ENCODE data around the gene RBM26. TPM values are rescaled to one million over a fixed set of nuclear protein-coding genes. Genes with fewer than 3 reads are reported as not detected.

RBM26 gene
- total RNA-seq, 4 donors from 2014 or later: 23.4 to 78.5 (median 34.2) TPM

DNA sequence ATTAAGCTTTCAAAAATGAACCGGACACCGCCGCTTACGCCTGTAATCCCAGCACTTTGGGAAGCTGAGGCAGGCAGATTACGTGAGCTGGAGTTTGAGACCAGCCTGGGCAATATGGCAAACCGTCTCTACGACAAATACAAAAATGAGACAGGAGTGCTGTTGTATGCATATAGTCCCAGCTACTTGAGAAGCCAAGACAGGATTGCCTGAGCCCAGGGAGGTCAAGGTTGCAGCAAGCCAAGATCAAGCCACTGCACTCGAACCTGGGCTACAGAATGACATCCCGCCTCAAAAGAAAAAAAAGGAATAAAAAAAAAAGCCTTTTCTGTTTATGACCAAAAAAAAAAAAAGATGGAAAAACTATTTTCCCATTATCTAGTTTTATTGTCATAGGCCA lies 96.4 kb downstream of the RBM26 start:
- WGBS: 86% methylated on average over 9 of the region's 9 CpGs
- no peak overlapping the region for H3K27ac ChIP-seq
- DNase-seq (ENCODE audit: low spot score in 2 of 2): no peak
- H3K4me1 ChIP-seq: peaks cover 5% of the 10 kb centered on the region
- H3K27me3 ChIP-seq: no peaks in the 10 kb centered on the region
- TF ChIP-seq POLR2A (IDR thresholded peaks at IDR 0.05): no peak
- no peaks in the 10 kb centered on the region for H3K9me3 ChIP-seq
- peaks cover 3% of the 10 kb centered on the region for H3K36me3 ChIP-seq
- H3K4me3 ChIP-seq: no peak overlapping the region

DNA sequence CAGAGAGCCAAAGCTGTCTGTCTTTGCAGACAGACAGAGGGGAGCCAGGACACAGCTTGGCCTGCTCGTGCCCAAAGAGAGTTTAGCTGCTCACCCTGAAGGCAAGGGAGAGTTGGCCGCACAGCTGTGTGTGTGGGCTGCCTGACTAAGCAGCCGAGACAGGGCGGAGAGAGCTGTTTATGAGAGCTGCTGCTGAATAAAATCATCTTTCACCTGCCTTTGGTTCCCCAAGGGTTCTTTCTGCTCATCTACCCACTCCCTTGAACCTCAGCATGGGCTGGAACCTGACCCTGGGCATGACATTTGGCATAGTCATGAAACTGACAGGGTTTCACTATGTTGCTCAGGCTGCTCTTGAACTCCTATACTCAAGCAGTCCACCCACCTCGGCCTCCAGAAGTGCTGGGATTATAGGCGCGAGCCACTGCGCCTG lies 98.2 kb downstream of the RBM26 start:
- Histone ChIP-seq H3K4me3 (no peak overlapping the region), H3K27ac (no peak overlapping the region), H3K36me3 (no peaks in the 10 kb centered on the region), H3K9me3 (no peaks in the 10 kb centered on the region), H3K27me3 (no peaks in the 10 kb centered on the region), H3K4me1 (peaks cover 5% of the 10 kb centered on the region)
- WGBS: 59% methylated on average over 8 of the region's 8 CpGs
- no peak for DNase-seq (ENCODE audit: low spot score in 2 of 2)
- no peak for TF ChIP-seq POLR2A (IDR thresholded peaks at IDR 0.05)

DNA sequence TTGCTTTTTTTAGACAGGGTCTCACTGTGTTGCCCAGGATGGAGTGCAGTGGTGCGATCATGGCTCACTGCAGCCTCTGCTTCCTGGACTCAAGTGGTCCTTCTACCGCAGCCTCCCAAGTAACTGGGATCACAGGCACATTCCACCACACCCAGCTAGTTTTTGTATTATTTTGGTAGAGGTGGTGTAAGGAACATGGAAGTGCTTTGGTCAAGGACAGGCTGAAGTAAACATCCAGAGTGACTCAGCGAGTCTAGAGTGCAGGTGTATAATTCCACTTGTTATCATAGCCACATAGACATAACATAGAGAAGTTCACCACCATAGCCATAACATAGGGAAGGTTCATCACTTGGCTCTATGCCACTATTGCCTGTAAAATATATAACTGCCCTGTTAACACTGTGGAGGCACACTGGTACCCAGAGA lies 98.6 kb downstream of the RBM26 start:
- no peaks in the 10 kb centered on the region for H3K9me3 ChIP-seq
- TF ChIP-seq, protein P1, sequence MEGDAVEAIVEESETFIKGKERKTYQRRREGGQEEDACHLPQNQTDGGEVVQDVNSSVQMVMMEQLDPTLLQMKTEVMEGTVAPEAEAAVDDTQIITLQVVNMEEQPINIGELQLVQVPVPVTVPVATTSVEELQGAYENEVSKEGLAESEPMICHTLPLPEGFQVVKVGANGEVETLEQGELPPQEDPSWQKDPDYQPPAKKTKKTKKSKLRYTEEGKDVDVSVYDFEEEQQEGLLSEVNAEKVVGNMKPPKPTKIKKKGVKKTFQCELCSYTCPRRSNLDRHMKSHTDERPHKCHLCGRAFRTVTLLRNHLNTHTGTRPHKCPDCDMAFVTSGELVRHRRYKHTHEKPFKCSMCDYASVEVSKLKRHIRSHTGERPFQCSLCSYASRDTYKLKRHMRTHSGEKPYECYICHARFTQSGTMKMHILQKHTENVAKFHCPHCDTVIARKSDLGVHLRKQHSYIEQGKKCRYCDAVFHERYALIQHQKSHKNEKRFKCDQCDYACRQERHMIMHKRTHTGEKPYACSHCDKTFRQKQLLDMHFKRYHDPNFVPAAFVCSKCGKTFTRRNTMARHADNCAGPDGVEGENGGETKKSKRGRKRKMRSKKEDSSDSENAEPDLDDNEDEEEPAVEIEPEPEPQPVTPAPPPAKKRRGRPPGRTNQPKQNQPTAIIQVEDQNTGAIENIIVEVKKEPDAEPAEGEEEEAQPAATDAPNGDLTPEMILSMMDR (IDR thresholded peaks at IDR 0.05): no peak
- no peak for TF ChIP-seq POLR2AphosphoS5 (IDR thresholded peaks at IDR 0.05)
- no peak for TF ChIP-seq EP300 (IDR thresholded peaks at IDR 0.05)
- TF ChIP-seq POLR2A (IDR thresholded peaks at IDR 0.05): no peak
- 94% methylated on average over 3 of the region's 3 CpGs for WGBS
- no peaks in the 10 kb centered on the region for H3K27me3 ChIP-seq
- peaks cover 5% of the 10 kb centered on the region for H3K4me1 ChIP-seq
- no peak overlapping the region for H3K4me3 ChIP-seq
- no peaks in the 10 kb centered on the region for H3K36me3 ChIP-seq
- H3K27ac ChIP-seq: no peak overlapping the region
- DNase-seq (ENCODE audit: low spot score in 2 of 2): no peak

DNA sequence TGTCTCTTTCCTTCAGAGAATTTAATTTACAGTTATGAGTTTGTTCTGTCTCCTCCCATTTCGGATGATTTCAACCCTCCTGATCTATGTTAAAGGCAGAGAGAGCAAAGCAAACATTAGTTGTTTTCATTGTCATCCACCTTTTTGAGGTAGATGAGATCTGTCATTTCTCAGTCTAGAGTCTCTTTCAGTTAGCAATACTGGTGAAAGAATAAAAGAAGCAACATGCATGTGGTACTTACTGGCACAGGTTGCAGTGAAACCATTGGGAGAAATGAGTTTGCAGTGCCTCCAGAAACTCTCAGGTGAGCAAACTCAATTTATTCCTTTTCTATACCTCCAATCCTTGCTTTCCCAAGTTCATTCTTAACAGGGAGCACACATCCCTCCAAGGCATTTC lies 99.4 kb downstream of the RBM26 start:
- no peaks in the 10 kb centered on the region for H3K27me3 ChIP-seq
- WGBS: 67% methylated on average over 1 of the region's 1 CpG
- no peaks in the 10 kb centered on the region for H3K9me3 ChIP-seq
- H3K27ac ChIP-seq: no peak overlapping the region
- TF ChIP-seq, protein P1 (IDR thresholded peaks at IDR 0.05): no peak
- TF ChIP-seq POLR2A (IDR thresholded peaks at IDR 0.05): no peak
- no peak for TF ChIP-seq EP300 (IDR thresholded peaks at IDR 0.05)
- no peak for TF ChIP-seq POLR2AphosphoS5 (IDR thresholded peaks at IDR 0.05)
- H3K36me3 ChIP-seq: no peaks in the 10 kb centered on the region
- H3K4me1 ChIP-seq: peaks cover 5% of the 10 kb centered on the region
- no peak for DNase-seq (ENCODE audit: low spot score in 2 of 2)
- no peak overlapping the region for H3K4me3 ChIP-seq

DNA sequence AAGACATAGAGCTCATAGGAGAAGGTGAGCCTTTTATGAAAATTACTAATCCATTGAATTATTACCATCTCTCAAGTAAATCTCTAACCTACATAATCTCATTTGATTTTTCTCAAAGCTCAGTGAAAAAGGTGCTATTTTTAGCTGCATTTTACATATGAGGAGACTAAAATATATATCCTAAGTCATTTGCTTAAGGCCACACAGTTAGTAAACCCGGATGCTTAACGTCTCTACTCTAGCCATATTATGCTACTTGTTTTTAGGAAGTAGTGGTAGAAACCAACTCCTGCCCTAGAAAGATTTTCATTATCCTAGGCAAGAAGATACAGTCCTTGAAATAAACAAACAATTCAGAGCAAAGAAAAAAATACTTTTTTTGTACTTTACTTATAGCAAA lies 108.9 kb downstream of the RBM26 start:
- no peak for DNase-seq (ENCODE audit: low spot score in 2 of 2)
- TF ChIP-seq, protein P1 (IDR thresholded peaks at IDR 0.05): no peak
- TF ChIP-seq POLR2A (IDR thresholded peaks at IDR 0.05) (no peak), EP300 (IDR thresholded peaks at IDR 0.05) (no peak), POLR2AphosphoS5 (IDR thresholded peaks at IDR 0.05) (no peak)
- 55% methylated on average over 2 of the region's 2 CpGs for WGBS

DNA sequence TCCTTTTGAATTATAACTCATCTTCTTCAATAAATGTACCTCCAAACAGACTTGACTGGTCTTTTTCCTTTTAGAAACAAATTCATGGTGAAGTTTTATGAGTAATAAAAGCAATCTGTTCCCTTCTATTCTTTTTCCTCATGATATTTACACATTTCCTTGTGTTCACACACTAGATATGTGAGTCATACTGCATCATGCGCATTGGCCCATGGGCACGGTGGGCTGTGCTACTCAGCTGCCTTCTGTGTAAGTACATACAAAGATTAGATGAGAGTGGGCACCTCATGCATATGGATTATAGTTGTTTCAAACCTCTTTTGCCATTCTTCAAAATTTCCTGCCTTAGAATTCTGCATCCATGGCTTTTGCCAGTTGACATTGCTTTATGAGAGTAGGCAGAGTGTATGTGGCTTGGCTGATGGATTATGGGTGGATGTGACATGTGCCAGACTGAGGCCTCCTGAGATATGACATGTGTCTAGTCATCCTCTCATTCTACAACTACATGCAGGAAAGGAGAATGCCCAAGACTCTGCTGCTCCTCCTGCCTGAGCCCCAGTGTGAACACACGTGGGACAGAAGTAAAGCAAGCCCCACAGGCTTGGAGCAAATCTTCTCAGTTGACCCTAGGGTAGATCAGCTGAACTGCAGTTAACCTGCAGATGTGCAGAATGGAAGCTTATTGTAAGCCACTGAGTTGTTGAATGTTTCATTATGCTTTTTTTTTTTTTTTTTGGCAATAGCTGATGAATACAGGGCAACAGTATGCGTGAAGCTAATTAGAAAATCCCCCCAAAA lies 109.9 kb downstream of the RBM26 start:
- TF ChIP-seq EP300 (IDR thresholded peaks at IDR 0.05) (no peak), POLR2A (IDR thresholded peaks at IDR 0.05) (no peak), POLR2AphosphoS5 (IDR thresholded peaks at IDR 0.05) (no peak)
- TF ChIP-seq, protein P1 (IDR thresholded peaks at IDR 0.05): no peak
- WGBS: 88% methylated on average over 4 of the region's 4 CpGs
- no peak overlapping the region for H3K4me3 ChIP-seq
- no peak for DNase-seq (ENCODE audit: low spot score in 2 of 2)
- peaks cover 5% of the 10 kb centered on the region for H3K9me3 ChIP-seq
- H3K27ac ChIP-seq: no peak overlapping the region
- no peaks in the 10 kb centered on the region for H3K4me1 ChIP-seq
- no peaks in the 10 kb centered on the region for H3K36me3 ChIP-seq
- H3K27me3 ChIP-seq: peaks cover 4% of the 10 kb centered on the region

More for the DNA sequence above, 108.9 kb downstream of the RBM26 start:
- Histone ChIP-seq H3K4me3 (no peak overlapping the region), H3K36me3 (no peaks in the 10 kb centered on the region), H3K27ac (no peak overlapping the region), H3K4me1 (no peaks in the 10 kb centered on the region), H3K27me3 (peaks cover 4% of the 10 kb centered on the region), H3K9me3 (peaks cover 5% of the 10 kb centered on the region)
